Fibroblast of skin of left quadriceps (primary cell): ENCODE data around the gene EPS8L1.
"Not testable (repeated sequence)": the region's sequence is repeated elsewhere in the genome, so short reads cannot be mapped to it uniquely, and the experiment has no call there.

Source experiments
- DNase-seq, 2 experiments: peaks; one replicate each; pipeline ENCODE4 v3.0.0-alpha.2; 2013; ENCODE audit warnings: low read depth in 2 of 2

The EPS8L1 gene

DNA sequence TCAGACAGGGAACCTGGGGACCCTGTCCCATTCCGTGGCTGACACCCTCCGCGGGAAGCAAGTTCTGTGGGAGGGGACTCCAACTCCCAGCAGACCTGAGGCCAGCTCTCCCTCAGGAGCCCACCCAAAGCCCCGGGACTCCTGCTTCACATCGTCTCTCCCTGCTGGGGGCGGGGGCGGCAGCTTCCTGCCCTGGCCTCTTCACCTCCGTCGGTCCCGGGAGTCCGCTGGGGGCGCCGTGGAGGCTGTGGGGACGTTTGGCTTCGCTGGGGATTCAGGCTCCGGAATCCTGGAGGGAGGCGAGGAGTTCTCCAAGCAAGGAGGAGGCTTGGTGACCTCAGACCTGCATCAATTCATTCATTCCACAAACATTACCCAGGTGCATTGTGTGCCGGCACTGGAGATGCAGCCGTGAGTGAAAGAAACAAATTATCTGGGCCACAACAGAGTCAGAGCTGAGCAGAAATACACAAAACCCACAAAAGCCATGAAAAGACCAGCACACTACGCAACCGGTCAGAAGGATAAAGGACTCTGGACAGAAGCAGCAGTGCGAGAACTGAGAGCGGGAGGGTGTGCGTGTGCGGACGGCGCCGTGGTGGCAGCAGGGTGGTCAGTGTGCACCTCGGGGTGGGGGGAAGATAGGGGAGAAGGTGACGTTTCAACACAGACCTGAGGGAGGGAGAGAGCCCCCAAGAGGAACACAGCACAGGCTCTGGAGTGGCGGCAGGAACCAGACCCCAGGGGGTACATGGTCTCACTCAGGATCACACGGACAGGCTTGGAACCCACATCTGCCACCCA, 19.0 kb downstream of the EPS8L1 start:
- no peak for DNase-seq

DNA sequence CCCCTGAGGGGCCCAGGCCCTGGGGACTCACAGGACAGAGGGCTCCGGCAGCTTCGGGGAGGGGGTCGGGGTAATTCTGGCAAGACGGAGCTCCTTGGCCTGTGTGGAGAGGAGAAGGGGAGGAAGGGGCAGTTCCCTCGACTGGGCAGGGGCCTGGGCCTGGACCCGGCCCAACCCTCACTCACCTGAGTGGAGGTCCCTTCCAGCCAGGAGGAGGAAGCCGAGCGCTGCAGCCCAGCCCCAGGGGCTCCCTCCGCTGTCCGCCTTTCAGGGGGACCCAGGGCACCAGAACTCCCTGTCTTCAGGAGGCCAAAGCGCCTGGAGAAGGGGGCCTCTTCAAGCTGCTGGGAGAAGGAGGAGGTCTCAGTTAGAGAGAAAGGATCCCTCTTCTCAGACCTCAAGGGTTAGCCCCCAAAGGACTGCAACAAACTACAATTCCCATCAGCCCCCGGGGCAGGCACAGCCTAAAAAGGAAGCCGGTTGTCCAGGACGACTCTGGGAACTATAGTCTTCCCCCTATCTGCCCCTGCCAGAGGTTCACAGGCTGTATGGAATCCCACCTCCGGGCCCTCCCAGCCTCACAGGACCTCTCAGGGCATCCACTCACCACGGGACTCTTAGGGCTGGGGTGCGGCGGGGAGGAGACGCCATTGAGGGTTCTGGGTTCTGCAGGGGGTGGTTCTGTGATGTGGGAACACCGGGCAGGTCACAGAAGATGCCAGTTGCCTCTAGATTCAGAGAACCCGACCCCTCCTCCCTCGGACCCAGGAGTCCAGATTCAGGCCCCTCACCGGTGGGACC, 19.8 kb downstream of the EPS8L1 start:
- no peak for DNase-seq

DNA sequence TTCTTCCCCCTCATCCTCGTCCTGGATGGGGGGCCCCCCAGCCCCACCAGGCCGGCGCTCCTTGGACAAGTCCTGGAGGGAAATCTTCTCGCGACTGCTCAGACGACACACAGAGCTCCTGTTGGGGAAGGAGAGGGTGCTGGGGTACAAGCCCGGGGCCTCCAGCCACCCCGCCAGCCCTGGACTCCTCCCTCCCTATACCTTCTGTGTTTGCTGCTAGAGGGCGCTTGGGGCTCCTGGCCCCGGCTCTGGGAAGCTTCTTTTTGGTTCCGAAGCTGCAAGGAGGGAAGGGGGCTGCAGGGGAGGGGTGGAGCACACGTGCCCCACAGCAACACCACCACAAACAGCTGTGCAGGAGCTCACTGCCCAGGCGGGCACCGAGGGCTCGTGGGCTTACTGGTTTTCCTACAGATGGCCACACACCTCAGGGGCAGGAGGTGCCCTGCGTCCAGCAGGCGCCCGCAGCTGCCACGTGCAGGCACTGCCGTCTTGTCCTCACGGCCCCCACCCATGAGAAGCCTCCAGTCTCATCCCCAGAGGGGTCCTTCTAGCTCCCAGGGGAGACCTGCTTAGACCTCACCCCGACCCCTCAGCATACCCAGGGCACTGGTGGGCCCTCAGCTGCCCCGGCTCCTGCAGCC, 20.5 kb downstream of the EPS8L1 start:
- DNase-seq: no peak

GRCh38 chr19:55097864-55098715, 22.4 kb downstream of the EPS8L1 start:
- no peak for DNase-seq

GRCh38 chr19:55098716-55099556, 23.3 kb downstream of the EPS8L1 start:
- DNase-seq: no peak

DNA sequence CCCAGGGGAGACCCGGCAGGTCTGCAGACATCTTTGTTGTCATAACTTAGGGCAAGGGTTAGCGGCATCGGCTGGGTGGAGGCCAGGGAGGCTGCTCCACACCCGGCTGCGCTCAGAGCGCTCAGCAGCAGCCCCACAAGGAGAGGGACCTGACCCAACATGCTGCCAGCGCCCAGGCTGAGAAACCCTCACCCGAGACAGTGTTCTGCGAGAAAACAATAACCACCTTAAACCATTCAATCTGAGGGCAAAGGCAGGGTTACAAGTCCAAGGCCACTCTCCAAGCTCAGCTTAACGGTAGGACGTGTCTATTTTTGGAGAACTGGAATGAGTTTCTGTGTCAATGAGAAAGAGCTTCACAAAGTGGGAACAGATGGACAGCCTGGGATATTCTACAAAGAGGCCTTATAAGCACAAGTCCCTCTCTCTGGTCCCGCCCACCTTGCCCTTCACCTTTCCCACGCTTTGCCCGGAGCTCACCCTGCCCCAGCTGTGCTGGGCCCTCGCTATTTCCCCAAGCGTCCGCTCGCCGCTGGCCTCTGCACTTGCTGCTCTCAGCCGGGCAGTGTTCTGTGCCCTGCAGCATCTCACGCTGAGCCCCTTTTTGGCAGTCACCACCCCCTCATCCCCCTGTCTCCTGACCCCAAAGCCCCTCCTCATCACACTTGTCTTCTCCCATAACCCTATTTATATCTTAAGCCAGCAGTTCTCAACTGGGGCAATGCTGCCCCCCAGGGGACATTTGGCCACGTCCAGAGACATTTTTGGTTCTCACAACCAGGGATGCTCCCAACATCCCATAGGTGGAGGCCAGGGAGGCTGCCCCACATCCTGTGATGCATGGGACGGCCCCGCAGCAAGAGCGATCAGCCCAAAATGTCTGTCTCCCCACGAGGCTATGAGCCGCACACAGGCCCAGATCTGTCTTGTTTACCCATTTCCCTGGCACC, 24.2 kb downstream of the EPS8L1 start:
- DNase-seq: no peak

DNA sequence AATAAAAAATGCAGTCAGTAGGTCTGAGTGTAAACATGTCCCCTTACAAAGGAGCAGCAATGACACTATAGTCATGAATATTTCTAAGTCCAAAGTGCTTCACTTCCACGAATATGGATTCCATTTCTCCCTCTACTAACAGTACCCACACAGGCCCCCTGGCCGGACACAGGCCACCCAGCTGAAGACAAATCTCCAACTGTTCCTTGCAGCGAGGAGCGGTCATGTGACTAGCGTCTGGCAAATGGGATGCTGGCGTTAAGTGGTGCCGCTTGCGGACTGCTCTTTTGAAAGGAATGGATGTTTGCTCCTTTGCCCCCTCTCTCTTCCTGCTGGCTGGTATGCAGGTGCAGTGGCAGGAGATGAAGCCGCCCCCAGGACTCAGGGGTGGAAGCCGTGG, 25.6 kb downstream of the EPS8L1 start:
- no peak for DNase-seq

DNA sequence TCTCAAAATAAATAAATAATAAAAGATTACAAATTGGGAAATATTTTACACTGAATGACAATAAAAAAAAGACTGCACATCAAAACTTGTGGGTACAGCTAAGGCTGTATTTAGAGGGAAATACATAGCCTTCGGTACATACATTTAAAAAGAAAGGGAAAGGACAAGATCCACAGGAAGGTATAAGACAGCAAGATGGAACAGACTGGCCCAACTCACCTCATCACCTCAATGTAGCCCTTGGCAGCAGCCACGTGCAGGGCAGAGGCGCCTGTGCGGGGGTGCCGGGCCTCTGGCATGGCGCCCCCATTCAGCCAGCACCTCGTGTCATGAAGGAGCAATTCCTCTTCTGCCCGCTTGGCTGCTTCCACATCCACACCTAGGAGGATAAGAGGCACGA, 27.5 kb downstream of the EPS8L1 start:
- no peak for DNase-seq

DNA sequence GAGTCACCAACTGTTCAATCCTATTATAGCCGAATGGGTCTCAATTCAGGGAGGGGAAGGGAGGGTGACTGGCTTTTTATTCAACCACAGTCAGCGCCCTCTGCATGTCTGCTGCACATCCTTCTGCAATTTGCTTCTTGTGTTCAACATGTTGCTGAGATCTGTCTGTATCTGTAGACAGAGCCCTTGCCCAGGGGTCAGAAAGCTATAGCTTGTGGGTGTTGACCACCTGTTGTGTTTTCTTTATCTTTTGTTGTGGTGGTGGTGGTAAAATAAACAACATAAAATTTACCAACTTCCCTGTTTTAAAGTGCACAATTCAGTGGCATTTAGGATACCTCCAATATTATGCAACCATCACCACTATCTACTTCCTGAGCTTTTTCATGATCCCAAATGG, 29.6 kb downstream of the EPS8L1 start:
- no peak for DNase-seq

DNA sequence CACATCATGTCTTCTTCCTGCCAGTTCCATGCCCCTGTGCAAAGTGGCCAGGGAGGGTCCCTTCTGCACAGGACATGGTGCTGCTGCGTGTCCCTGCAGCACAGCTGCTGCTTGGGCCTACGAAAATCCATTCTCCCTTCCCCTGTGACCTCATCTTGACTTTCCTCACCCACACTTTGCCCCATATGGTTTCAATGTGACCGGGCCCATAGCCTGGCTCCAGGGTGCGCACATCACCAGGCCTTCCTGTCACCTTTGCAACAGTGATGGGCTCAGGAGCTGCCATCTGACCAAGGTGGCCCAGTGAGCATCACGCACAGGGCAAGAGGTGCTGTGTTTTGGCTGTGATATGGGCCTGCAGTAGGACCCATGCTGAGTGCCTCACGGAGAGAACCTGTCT, 30.9 kb downstream of the EPS8L1 start:
- DNase-seq: no peak

DNA sequence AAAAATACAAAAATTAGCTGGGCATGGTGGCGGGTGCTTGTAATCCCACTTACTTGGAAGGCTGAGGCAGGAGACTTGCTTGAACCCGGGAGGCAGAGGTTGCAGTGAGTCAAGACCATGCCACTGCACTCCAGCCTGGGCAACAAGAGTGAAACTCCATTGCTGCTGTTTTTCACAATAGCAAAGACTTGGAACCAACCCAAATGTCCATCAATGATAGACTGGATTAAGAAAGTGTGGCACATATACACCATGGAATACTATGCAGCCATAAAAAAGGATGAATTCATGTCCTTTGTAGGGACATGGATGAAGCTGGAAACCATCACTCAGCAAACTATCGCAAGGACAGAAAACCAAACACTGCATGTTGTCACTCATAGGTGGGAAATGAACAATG, 31.6 kb downstream of the EPS8L1 start:
- DNase-seq: not testable (repeated sequence)

DNA sequence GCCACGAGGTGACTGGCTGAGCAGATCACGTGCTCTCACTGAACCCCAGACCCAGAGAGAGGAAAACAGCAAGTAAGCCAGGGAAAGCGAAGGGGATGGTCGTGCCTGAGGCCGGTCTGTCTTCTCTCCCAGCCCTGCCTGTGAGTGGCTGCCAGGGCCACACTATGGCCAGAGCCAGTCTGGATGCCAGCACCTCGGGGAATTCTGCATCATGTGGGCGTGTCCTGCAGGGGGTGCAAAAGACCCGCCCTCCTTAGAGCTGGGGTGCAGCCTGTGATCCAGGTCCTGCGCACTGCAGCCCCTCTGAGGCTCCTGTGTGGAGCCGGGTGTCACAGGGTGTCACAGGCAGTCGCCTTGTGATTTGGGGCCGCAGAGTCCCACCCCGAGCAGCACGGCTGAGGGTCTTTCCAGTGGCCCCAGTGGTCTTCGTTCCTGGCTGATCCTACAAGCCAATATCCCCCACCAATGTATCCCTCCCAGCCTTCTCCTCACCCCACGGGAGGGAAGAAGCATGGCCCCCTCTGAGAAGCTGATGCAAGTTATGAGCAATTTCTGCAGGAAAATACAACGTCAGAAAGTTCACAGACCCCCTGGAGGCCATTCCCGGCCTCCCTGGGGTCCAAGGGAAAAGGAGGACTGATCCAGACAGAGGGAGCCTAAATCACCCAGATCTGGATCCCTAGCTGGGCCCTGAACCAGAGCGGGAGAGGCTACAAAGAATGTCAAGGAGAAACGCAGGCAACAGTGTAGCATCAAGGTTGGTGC, 34.0 kb downstream of the EPS8L1 start:
- no peak for DNase-seq

- no peak for DNase-seq
Observed at GRCh38 chr19:55111238-55111831, 35.7 kb downstream of the EPS8L1 start.

DNA sequence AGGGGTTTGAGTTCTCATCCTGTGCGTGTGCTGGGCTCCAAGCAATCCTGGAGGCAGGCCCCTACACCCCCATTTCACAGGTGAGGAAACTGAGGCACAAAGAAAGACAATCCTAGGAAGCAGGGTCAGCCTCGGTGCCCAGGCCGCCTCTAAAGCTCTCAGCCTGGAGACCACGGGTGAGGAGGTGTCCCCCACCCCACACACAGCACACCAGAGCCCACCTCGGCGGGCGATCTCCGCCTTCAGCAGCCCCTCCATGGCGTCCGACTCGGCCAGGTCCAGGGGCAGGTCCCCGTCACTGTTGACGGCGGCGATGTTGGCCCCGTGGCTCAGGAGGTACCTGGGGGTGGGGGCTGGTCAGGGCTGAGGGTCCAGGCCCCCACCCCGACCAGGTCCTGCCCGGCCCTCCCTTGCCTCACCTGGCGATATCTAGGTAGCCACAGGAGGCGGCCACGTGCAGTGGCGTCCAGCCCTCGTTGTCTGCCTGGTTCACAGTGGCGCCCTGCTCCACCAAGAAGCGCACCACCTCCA, 36.6 kb downstream of the EPS8L1 start:
- DNase-seq: no peak

DNA sequence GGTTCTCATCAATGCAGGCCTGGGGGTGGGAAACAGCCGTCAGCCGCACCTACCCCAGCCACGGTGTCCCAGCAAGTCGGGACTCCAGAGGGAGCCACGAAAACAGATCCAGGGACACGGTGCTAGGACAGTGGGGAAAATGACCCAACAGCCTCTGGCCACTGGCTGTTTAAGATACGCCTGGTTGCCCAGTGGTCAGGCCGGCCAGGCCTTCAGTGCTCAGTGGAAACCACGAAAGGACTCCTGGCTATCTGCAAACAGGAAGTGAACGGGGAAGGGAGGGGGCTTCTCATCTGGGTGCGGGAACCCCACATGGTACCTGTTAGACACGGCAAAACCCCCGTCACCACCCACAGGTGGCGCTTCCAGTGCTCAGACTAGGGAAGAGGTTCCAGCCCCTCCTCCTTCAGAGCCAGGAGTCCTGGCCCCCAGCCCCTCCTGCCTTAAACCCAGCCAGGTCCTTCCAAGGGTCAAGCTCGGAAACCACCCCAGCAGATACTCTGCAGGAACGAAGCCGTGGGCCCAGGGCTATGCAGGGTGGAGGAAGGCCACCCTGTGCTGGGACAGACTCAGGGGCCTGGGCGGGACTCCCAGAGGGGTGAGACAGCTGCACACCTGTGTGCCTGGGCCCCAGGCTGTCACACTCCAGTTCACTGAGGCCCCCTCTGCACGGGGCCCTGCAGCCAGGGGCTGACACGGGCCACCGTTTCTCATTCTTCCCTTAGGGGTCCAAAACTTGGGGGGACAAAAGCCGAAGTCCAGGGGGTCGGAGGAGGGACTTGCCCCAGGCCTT, 37.3 kb downstream of the EPS8L1 start:
- no peak for DNase-seq

GRCh38 chr19:55113570-55114039, 37.9 kb downstream of the EPS8L1 start:
- peak in 1 of 2 experiments; percentile 46 for DNase-seq

- DNase-seq: no peak
Observed at GRCh38 chr19:55114566-55115145, 39.0 kb downstream of the EPS8L1 start.
